Measurements from ENCODE around the gene ZFAND3.

The ZFAND3 gene

GRCh38 chr6:38142178-38142902 lies 322.8 kb downstream of the ZFAND3 start:
- DNase-seq, result no peak

GRCh38 chr6:38143191-38144150 lies 323.9 kb downstream of the ZFAND3 start:
- DNase-seq, result no peak

GRCh38 chr6:38144365-38144945 lies 324.9 kb downstream of the ZFAND3 start:
- no peak for DNase-seq

- DNase-seq, result no peak
These were observed 326.6 kb downstream of the ZFAND3 start for GRCh38 chr6:38146021-38146733.

GRCh38 chr6:38146734-38147027 lies 327.2 kb downstream of the ZFAND3 start:
- no peak for DNase-seq

GRCh38 chr6:38148606-38149005 lies 329.1 kb downstream of the ZFAND3 start:
- DNase-seq, result no peak

- no peak for DNase-seq
These were observed 330.0 kb downstream of the ZFAND3 start for GRCh38 chr6:38149531-38149930.

GRCh38 chr6:38150021-38150420 lies 330.5 kb downstream of the ZFAND3 start:
- DNase-seq, result no peak

- no peak for DNase-seq
These were observed 331.3 kb downstream of the ZFAND3 start for GRCh38 chr6:38150681-38151296.

- no peak for DNase-seq
These were observed 332.3 kb downstream of the ZFAND3 start for GRCh38 chr6:38151580-38152500.

GRCh38 chr6:38152620-38153019 lies 333.1 kb downstream of the ZFAND3 start:
- DNase-seq, result no peak

GRCh38 chr6:38153076-38153797 lies 333.7 kb downstream of the ZFAND3 start:
- DNase-seq, result no peak

- no peak for DNase-seq
These were observed 334.3 kb downstream of the ZFAND3 start for GRCh38 chr6:38153798-38154345.

- no peak for DNase-seq
These were observed 335.2 kb downstream of the ZFAND3 start for GRCh38 chr6:38154731-38155130.

GRCh38 chr6:38155144-38155543 lies 335.6 kb downstream of the ZFAND3 start:
- DNase-seq, result peak; percentile 68

- no peak for DNase-seq
These were observed 336.2 kb downstream of the ZFAND3 start for GRCh38 chr6:38155621-38156204.

- no peak for DNase-seq
These were observed 337.5 kb downstream of the ZFAND3 start for GRCh38 chr6:38156818-38157565.

- DNase-seq, result no peak
These were observed 338.4 kb downstream of the ZFAND3 start for GRCh38 chr6:38157905-38158304.

- DNase-seq, result no peak
These were observed 339.3 kb downstream of the ZFAND3 start for GRCh38 chr6:38158762-38159350.
